HG03575 (cell line): ENCODE data around the gene ZNF280B.
"Not testable (repeated sequence)": the region's sequence is repeated elsewhere in the genome, so short reads cannot be mapped to it uniquely, and the experiment has no call there.

Experiments used
- ATAC-seq: cut with Tn5 transposase; IDR thresholded peaks from one replicate; pipeline ENCODE4 v1.9.1; 2021; ENCODE audit not compliant: unreplicated experiment, insufficient number of reproducible peaks, low FRiP score; ENCODE audit errors: extremely low read depth

ZNF280B gene

DNA sequence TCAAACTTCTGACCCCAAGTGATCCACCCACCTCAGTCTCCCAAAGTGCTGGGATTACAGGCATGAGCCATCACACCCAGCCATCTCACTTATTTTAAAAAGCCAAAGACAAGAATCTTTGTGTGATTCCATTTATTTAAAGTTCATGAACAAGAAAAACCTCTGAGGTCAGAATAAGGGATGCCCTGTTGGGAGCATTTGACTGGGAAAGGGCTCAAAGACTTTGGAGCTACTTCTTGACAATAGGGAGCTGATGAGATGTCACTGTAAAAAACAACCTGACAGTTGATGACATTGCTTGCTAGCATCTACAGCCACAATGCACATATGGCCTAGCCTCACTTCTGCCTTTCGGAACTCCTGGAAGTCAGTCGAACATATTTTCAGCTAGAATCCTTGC, 5.1 kb upstream of the ZNF280B start:
- ATAC-seq: no peak

DNA sequence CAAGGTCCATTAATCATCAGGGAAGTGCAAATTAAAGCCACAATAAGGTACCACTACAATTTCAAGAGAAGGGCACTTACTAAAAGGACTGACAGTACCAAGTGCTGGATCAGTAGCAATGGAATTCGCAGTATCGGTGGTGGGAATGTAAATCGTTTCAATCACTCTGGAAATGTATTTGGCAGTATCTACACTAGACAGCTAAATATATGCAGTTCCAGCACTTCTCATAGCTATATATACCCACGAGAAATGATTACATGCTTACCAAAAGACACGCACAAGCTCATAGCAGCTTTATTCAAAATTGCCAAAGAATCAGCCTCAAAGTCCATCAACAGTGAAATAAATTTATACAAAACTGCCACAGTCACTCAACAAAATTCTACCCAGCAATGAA, 4.4 kb upstream of the ZNF280B start:
- no peak for ATAC-seq

DNA sequence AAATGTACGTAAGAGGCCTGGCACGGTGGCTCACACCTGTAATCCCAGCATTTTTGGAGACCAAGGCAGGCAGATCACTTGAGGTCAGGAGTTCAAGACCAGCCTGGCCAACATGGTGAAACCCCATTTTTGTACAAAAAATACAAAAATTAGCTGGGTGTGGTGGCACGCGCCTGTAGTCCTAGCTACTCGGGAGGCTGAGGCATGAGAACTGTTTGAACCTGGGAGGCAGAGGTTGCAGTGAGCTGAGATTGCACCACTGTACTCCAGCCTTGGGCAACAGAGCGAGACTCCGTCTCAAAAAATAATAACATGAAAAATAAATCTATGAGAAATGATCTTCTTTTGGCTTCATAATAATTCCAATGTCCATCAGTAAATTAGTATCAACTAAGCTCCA, 2.3 kb upstream of the ZNF280B start:
- ATAC-seq: not testable (repeated sequence)

DNA sequence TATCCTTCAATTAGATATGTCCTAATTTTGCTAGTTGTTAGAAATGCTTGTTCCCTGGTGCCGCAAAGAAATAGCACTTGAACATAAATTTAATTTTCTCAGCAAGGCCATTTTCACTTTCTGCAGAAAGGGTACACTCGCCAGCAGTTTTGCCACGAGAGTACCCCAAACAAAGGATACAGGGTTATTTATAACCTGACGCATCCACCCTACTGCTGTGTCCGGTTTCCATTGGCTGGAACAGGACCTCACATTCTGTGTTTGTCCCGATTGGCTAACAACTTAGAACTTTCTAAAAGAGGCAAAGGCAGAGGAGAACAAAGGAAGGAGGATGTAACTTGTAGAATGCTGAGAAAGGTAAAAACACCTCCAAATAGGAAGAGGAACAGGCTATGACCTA, 1.4 kb upstream of the ZNF280B start:
- ATAC-seq: not testable (repeated sequence)

DNA sequence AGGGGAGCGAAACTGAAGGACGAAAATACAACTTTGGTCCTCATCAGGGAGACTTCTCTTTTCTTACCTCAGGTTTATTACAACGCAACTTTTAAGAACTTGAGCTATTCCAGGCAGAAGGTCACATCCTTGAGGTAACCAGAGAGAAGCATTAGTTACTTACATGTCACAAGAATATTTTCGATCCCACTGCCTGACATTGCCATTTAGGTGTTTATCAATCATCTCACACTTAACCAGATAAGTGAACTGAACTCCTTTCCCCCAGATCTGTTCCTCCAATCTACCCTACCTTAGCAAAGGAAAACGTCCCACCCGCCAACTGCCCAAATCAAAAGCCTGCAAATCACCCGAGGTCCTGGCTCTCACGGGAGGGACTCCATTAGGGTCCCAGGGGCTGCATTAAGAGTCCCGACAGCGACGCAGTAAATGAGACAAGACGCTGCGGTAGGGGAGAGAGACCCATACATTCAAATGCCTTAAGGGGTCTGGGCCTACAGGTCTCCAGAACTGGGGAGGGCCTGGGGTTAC, 734 bp downstream of the ZNF280B start:
- ATAC-seq: no peak

DNA sequence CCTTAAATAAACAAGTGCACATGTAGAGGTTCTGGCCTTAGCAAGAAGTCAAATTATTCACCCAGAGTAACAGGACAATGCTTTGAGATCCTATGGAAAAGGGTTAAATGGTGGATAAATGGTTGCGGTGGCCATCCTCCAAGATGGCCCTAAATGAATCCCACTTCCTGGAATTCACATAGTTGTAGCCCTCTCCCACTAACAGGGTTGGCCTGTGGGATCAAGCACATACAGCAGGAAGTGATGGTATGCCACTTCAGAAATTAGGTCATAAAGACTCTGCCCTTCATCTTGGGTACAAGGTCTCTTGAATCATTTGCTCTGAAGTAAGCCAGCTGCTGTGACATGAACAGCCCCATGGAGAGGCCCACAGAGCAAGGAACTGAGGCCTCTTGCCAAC, 1.8 kb downstream of the ZNF280B start:
- ATAC-seq: no peak

DNA sequence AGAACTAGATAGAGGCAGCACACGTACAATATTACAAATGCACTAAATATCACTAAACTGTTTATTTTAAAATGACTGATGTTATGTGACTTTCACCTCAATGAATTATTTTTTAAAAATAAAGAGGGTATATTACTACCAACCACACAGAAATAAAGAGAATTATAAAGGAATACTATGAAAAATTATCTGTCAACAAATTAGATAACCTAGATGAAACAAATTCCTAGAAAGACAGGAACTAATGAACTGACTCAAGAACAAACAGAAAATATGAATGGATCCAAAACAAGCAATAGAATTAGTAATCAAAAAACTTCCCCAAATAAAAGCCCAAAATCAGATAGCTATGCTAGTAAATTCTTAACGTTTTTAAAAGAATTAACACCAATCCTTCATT, 10.3 kb downstream of the ZNF280B start:
- ATAC-seq: no peak

DNA sequence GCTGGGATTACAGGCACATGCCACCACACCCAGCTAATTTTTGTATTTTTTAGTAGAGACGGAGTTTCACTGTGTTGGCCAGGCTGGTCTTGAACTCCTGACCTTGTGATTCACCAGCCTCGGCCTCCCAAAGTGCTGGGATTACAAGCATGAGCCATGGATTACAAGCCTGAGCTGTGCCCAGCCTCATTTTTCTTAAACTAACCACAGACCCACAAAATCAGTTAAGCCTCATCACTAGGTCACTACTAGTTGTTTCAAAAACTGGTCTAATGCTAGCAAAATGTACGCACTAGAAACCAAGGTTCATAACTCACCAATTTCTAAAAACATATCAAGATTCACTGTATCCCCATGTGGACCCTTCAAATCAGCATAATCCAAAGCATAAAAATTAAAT, 17.0 kb downstream of the ZNF280B start:
- not testable (repeated sequence) for ATAC-seq

DNA sequence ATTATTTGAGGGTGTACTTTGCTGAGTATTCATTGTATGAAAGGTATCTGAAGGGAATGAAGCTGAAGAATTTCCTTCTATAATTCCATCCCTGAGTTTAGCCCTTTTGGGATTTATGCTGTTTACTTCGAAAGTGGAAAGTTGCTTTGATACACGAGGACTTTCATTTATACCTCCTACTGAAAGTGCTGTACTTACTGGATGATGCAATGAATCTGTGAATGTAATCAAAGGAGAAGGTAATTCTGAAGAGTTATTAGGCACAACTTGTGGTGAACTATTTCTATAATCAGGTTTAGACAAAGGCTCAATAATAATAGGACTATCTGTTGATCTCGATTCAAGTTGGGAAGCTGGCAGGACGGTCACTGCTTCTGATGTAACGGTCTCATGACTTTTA, 19.8 kb downstream of the ZNF280B start:
- no peak for ATAC-seq

DNA sequence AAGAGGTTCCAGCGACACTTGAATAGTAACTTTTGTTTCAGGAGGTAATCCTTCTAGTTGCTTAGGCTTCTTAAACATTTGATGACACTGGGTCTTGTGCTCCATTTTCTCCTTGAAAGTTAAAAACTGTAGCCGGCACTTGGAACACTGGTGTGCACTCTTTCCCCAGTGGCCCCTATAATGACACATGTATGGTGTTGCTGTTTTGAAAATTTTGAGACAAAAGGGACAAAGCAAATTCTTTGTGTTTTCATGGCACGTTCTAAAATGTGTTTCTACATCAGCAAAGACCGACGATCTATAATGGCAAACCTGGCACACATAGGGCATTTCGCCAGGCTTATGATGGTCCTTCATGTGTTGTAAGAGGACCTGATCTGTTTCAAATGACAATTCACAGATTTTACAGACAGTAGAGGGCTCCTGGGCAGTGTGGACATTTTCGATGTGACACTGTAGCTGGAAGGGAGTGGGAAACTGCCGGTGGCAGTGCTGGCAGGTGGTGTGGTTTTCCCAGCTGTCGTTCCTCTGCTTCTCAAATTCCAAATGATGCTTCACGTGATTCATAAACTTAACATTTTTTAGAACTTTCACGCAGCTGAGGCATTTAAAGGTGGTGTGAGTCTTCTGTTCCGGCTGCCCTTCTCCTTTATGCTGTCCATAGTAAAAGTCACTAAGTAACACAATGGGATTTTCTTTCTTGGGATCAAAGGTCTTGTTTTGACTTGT, 20.5 kb downstream of the ZNF280B start:
- no peak for ATAC-seq

DNA sequence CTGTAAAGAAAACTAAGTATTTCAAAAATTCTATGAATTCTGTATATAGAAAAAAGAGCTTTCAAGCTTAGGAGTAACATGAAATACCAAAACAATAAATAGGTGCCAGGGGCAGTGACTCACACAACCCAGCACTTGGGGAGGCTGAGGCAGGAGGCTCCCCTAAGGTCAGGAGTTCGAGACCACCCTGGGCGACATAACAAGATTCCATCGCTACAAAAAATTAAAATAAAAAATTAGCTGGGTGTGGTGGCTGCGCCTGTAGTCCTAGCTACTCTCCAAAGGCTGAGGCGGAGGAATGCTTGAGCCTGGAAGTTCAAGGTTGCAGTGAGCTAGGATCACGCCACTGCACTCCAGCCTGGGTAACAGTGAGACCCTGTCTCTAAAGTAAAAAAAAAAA, 21.5 kb downstream of the ZNF280B start:
- no peak for ATAC-seq

DNA sequence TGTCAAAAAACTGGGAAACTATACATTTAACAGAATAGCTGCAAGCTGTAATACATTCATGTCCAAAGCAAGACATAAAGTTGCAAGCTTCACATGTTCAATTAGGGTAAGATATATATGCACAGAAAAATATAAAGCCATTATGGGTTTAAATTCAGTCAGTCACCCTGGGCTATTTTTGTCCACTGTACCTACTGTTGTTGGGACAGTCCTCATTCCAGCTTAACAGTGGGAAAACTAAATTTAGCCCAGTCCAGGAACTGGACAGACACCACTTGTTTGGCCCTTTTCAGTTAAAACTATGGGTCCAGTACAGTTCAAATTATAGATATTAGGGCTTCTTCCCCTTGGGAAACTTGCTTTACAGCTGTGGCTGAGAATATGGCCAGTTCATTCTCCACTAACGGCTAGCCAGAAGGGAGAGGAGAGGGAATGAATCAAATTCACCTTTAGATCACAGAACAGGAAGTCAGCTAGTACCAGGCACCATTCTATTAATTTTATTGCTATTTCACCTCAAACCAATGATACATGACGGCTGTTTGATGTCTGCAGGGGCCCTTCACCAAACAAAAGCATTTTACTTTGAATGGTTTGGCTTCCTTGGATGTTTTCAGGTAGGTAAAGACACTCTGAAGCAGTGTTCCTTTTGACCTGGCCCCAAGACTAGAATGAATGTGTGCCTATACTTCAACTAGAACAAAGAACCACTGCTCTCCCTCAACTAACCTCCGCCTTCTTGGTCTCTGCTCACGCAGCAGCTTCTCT, 22.2 kb downstream of the ZNF280B start:
- no peak for ATAC-seq

DNA sequence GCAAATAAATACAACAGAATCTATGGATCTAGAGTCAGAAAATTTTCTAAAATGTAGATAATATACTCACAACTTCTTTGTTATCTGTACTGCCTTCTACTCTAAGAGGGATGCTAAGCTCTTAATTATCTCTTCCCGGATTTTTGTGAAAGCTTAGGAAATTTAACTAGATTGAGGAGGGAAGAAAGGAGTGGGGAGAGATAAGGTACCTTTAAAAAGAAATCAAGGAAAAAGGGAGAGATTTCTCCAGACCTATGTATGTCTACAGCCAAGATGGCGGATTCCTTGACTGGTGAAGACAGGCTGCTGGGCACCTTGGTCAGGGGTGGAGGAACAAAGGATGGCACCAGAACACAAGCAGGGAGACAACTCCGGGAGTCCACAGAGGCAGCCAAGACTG, 23.0 kb downstream of the ZNF280B start:
- no peak for ATAC-seq

DNA sequence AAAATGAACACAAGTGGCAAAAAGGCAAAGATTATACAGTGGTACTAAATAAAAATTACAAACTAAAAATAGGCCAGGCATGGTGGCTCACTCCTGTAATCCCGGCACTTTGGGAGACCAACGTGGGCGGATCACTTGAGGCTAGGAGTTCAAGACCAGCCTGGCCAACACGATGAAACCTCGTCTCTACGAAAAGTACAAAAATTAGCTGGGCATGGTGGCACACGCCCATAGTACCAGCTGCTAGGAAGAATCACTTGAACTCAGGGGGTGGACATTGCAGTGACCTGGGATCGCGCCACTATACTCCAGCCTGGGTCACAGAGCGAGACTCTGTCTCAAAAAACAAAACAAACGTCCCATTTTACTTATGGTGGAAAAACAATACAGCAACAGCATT, 24.5 kb downstream of the ZNF280B start:
- ATAC-seq: no peak

DNA sequence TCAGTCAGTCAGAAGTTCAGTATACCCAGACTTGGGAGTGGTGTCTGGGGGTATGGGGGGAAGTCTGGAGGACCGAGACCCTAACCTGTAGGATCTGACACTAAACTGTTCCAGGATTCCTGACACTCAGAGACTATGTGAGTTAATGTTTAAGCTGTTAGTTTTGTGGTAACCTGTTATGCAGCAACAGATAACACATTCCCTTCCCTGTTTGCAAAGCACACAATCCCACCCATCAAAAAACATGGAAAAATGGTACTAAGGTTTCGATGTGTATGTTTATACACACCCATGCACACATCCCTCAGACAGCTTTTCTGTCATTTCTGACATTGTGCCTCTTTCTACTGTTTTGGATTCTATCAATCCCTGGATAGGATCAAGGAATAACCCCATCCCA, 27.6 kb downstream of the ZNF280B start:
- no peak for ATAC-seq

DNA sequence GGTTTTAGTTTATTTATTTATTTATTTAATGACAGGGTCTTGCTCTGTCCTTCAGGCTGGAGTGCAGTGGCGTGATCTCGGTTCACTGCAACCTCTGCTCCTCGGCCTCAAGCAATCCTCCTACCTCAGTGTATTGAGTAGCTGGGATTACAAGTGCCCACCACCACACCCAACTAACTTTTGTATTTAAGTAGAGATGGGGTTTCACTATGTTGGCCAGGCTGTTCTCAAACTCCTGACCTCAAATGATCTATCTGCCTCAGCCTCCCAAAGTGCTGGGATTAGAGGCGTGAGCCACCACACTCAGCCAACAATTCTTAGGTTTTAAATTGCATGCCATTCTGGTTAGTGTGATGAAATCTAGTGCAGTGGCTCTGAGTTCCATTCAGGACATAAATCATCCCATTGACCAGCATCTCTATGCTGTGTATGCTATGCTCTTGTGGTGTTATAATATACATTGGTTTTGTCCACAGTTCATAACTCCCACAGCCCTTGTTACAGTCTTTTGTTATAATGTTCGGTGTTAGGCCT, 28.5 kb downstream of the ZNF280B start:
- ATAC-seq: no peak

DNA sequence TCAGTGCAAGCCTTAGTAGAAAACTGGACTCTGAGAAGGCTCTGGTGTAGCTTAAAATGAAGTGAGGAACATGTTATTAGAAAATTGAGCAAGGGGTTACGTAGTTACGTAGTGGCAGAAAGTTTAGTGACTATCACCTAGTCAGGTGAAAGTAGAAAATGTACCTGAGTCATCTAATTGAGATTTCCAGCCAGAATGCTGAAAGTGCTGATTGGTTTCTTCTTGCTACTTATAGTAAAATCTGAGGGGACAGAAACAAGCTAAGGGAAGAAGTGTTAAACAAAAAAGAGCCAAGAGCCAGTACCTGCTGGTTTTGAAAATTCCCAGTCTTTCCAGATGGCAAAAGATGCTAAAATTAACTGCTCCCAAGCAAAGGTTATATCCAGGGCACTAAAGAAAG, 29.4 kb downstream of the ZNF280B start:
- ATAC-seq: no peak

DNA sequence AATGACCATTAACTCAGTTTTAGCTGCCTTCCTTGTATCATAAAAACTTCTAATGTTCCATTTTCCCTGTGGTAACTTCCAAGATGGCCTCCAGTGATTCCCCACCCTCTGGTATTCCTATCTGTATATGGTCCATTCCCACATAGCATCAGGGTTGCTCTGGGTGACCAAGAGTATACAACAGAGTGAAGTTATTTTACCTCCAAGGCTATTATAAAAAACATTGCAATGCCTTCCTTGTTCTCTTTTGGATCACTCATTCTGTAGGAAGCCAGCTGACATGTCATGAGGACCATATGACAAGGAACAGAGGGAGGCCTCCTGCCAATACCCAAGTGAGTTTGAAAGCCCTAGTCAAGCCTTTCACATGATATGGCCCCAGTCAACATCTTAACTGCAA, 30.1 kb downstream of the ZNF280B start:
- no peak for ATAC-seq

DNA sequence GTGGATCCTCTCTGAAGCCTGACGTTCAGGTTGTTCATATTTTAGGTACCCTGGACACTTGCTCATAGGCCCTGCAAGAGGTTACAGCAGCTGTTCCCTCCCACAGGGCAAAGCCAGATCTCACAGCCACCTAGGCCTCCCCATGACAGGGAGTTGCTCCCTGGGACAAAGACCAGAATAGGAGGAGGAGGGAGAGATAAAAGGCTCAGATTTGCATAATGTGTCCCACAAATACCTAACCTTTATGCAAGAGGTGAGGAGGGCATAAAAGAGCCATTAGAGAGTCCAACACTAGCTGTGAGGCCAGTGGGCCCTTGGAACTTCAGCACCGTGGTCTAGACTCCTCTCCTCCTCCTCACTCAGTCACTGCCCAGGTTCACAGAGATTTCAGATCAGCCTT, 33.8 kb downstream of the ZNF280B start:
- no peak for ATAC-seq

DNA sequence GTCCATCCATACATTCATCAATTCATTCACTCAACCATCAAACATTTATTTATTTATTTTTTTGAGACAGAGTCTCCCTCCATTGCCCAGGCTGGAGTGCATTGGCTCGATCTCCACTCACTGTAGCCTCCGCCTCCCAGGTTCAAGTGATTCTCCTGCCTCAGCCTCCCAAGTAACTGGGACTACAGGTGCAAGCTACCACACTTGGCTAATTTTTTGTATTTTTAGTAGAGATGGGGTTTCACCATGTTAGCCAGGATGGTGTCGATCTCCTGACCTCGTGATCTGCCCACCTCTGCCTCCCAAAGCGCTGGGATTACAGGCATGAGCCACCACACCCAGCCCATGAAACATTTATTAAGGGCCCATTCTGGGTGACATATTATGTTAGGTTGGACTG, 37.4 kb downstream of the ZNF280B start:
- ATAC-seq: not testable (repeated sequence)
